GM18517 (cell line): ENCODE measurements around the gene SKI.
"Not testable (repeated sequence)": the region's sequence is repeated elsewhere in the genome, so short reads cannot be mapped to it uniquely, and the experiment has no call there.

ENCODE experiments used
- ATAC-seq: cut with Tn5 transposase; IDR thresholded peaks from one replicate; pipeline ENCODE4 v1.9.1; 2021; ENCODE audit warnings: mild to moderate bottlenecking, moderate library complexity; ENCODE audit not compliant: unreplicated experiment

The SKI gene

GRCh38 chr1:2241820-2242219, 13.7 kb downstream of the SKI start:
- ATAC-seq, result no peak

- ATAC-seq, result no peak
Observed at GRCh38 chr1:2242814-2243725, 15.0 kb downstream of the SKI start.

GRCh38 chr1:2247045-2247394, 18.9 kb downstream of the SKI start:
- not testable (repeated sequence) for ATAC-seq

GRCh38 chr1:2247760-2248126, 19.6 kb downstream of the SKI start:
- no peak for ATAC-seq

GRCh38 chr1:2248127-2248826, 20.2 kb downstream of the SKI start:
- ATAC-seq, result no peak

GRCh38 chr1:2248854-2249558, 20.9 kb downstream of the SKI start:
- no peak for ATAC-seq

GRCh38 chr1:2249559-2249906, 21.4 kb downstream of the SKI start:
- no peak for ATAC-seq

- no peak for ATAC-seq
Observed at GRCh38 chr1:2250721-2251281, 22.7 kb downstream of the SKI start.

GRCh38 chr1:2251363-2251762, 23.2 kb downstream of the SKI start:
- no peak for ATAC-seq

- no peak for ATAC-seq
Observed at GRCh38 chr1:2251786-2252185, 23.7 kb downstream of the SKI start.

- ATAC-seq, result no peak
Observed at GRCh38 chr1:2252423-2252822, 24.3 kb downstream of the SKI start.

GRCh38 chr1:2253036-2253796, 25.1 kb downstream of the SKI start:
- ATAC-seq, result no peak

GRCh38 chr1:2253797-2254480, 25.8 kb downstream of the SKI start:
- ATAC-seq, result no peak

- no peak for ATAC-seq
Observed at GRCh38 chr1:2255047-2255419, 26.9 kb downstream of the SKI start.

GRCh38 chr1:2255420-2256369, 27.6 kb downstream of the SKI start:
- ATAC-seq, result no peak

- no peak for ATAC-seq
Observed at GRCh38 chr1:2256435-2257244, 28.5 kb downstream of the SKI start.

GRCh38 chr1:2257245-2257627, 29.1 kb downstream of the SKI start:
- ATAC-seq, result no peak

- ATAC-seq, result no peak
Observed at GRCh38 chr1:2258122-2258681, 30.1 kb downstream of the SKI start.
